Stomach (tissue), 9 donors: ENCODE data around the gene TMEM52. TPM values are rescaled to one million over a fixed set of nuclear protein-coding genes. Genes with fewer than 3 reads are reported as not detected.

ENCODE experiments used
- DNase-seq, 2 donors: peaks; one replicate each; pipeline versions ENCODE4 v3.0.0 to v3.0.0-alpha.2; 2013 to 2019
- H3K27ac ChIP-seq, 5 donors: fragments of 200-600 bp in 4 of 5; sonication (generic) in 4 of 5; one replicate each; pipeline ENCODE4 v1.5.1; 2013 to 2019; ENCODE audit warnings: mild to moderate bottlenecking in 1 of 5, moderate library complexity in 1 of 5
- H3K27me3 ChIP-seq, 3 donors: fragments of 200-600 bp; sonication (generic); one replicate each; pipeline ENCODE4 v1.5.1; 2017 to 2019; ENCODE audit warnings: mixed run types in 1 of 3
- H3K36me3 ChIP-seq, 4 donors: fragments of 200-600 bp; sonication (generic); 1 replicate in 3 of 4; 2 replicates in 1 of 4; pipeline ENCODE4 v1.5.1; 2016 to 2019
- H3K4me1 ChIP-seq, 4 donors: fragments of 200-600 bp; sonication (generic); one replicate each; pipeline ENCODE4 v1.5.1; 2016 to 2019
- H3K4me3 ChIP-seq, 4 donors: fragments of 200-600 bp; sonication (generic) in 3 of 4; one replicate each; pipeline ENCODE4 v1.5.1; 2016 to 2019; ENCODE audit warnings: mild to moderate bottlenecking in 1 of 4
- H3K9me3 ChIP-seq, 4 donors: fragments of 200-600 bp; sonication (generic); one replicate each; pipeline ENCODE4 v1.5.1; 2016 to 2019
- EP300 ChIP-seq: sonication (generic); formaldehyde crosslinking; IDR thresholded peaks from one replicate; pipeline ENCODE4 v1.6.1; 2017; ENCODE audit warnings: antibody characterized with exemption
- POLR2A ChIP-seq, 4 donors: fragments of 450-650 bp; IDR thresholded peaks; one replicate each; pipeline ENCODE4 v1.6.1; 2016; ENCODE audit warnings: antibody characterized with exemption in 4 of 4, control low read depth in 2 of 4, mild to moderate bottlenecking in 1 of 4, moderate library complexity in 1 of 4
- POLR2AphosphoS5 ChIP-seq, 3 donors: sonication (generic); formaldehyde crosslinking; IDR thresholded peaks; one replicate each; pipeline ENCODE4 v1.6.1; 2016; ENCODE audit warnings: antibody characterized with exemption in 3 of 3
- WGBS, 5 donors: extraction: QIAGEN DNeasy Blood & Tissue Kit in 3 of 5; methylation state at CpG; one replicate each; pipeline versions ENCODE4 v1.1.5 to v1.1.7; 2013 to 2018; 5-methylcytosine and 5-hydroxymethylcytosine counted together
- intact Hi-C: fragments of 100-400 bp; cut with DNase I; formaldehyde crosslinking; loops from one replicate; pipeline ENCODE4 v1.15.1; 2023; ENCODE audit warnings: low total_unique reads
- polyA plus RNA-seq, 3 donors: library from polyadenylated mRNA; stranded (reverse); fragments of 200-250 nt; gene quantifications; one replicate each; pipeline ENCODE4 v1.2.3, GENCODE V29; 2013
- total RNA-seq, 5 donors: library from RNA; depleted of rRNA; stranded (reverse); fragments of >200 nt; gene quantifications; one replicate each; pipeline versions ENCODE4 v1.1.0 to v1.2.3, GENCODE V29; 2014 to 2016
- TF ChIP-seq, protein P1 (sequence below), 7 experiments: fragments of 450-650 bp in 4 of 7; fragments of 200-600 bp in 3 of 7; sonication (generic) in 3 of 7; IDR thresholded peaks; one replicate each; pipeline ENCODE4 v1.5.1; 2016 to 2019; ENCODE audit warnings: antibody characterized with exemption in 7 of 7, control low read depth in 2 of 7, mild to moderate bottlenecking in 1 of 7
- donor health status: healthy with polysubstance abuse.
- donor health status: Bipolar disorder and iron deficiency.
- donor health status: healthy.

The TMEM52 gene
- total and polyA plus RNA-seq, 8 donors: 5.0 to 10.4 (median 8.0) TPM; not detected in 4

DNA sequence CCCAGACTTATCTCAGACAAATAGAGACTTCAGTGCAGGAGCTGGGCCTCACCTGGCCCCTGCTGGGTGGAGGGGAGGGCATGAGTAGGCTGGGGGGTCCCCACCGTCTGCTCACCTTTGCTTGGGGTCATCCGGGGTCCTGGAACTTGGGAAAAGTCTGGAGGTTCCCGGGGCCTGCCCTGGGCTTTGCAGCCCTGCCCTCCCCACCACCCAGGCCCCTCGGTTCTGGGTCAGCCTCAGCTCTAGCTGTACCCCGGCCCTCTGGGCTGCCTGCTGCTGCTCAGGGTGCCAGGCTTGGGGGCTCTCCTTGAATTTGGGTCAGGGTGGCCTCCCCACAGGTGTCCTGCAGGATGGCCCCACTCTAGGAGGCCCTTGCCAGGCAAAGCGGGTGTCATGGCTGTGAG lies 2.4 kb upstream of the TMEM52 start:
- no peak overlapping the region for H3K4me3 ChIP-seq
- no peak for DNase-seq
- WGBS, 5 donors: 74 to 88% (median 78%) methylated on average over 3 to 6 of the region's 6 CpGs; no CpG with 5 or more reads in 1 of the 5 donors
- no peak overlapping the region for H3K27ac ChIP-seq
- TF ChIP-seq EP300 (no peak), POLR2AphosphoS5 (IDR thresholded peaks at IDR 0.05) (no peak), POLR2A (IDR thresholded peaks at IDR 0.05) (no peak)
- TF ChIP-seq, protein P1, sequence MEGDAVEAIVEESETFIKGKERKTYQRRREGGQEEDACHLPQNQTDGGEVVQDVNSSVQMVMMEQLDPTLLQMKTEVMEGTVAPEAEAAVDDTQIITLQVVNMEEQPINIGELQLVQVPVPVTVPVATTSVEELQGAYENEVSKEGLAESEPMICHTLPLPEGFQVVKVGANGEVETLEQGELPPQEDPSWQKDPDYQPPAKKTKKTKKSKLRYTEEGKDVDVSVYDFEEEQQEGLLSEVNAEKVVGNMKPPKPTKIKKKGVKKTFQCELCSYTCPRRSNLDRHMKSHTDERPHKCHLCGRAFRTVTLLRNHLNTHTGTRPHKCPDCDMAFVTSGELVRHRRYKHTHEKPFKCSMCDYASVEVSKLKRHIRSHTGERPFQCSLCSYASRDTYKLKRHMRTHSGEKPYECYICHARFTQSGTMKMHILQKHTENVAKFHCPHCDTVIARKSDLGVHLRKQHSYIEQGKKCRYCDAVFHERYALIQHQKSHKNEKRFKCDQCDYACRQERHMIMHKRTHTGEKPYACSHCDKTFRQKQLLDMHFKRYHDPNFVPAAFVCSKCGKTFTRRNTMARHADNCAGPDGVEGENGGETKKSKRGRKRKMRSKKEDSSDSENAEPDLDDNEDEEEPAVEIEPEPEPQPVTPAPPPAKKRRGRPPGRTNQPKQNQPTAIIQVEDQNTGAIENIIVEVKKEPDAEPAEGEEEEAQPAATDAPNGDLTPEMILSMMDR (IDR thresholded peaks at IDR 0.05): no peak
- no peaks in the 10 kb centered on the region for H3K9me3 ChIP-seq
- no peaks in the 10 kb centered on the region for H3K36me3 ChIP-seq
- peaks cover 10 to 22% (median 20%) of the 10 kb centered on the region in 4 donors for H3K4me1 ChIP-seq
- H3K27me3 ChIP-seq: peaks cover 0 to 4% (median 0%) of the 10 kb centered on the region in 3 donors
- intact Hi-C loops: no loop called here

DNA sequence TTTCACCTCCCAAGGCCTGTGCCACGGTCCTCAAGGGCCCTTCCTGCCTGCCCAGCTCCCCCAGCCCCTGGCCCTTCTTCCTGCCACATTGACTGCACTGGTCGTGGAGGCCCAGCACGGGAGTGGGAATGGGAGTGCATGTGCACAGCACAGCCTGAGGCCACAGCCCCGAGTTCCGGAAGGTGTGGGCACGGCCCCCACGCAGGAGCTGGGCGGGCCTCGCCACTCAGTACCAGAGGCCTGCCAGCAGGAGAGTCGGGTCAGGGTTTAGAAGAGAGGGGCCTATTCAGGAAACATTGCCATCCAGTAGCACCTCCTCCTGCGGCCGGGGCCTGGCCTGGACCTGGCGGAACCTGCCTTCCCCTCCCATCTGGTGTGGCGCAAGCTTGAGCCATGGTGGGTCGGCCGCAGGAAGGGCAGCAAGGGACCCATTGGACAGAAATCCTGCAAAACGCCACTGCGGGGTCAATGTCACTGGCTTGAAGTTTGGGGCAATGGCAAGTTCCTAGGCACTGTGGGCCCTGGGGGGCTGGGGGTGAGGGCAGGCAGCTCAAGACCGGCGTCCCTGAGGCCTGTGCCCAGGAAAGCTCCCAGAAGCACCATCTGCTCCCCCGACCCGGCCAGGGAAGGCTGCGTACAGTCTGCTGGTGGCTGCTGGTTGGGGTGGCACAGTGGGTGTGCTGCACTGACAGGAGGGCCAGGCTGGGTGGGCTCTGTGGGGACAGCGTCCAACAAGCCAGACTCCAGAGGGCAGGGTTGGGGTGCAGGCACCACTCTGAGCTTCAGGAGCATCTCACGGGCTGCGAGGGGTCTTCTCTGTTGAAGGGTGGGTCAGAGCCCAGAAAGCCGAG lies 1.8 kb upstream of the TMEM52 start:
- H3K4me1 ChIP-seq: peaks cover 15 to 28% (median 25%) of the 10 kb centered on the region in 4 donors
- no peaks in the 10 kb centered on the region for H3K9me3 ChIP-seq
- WGBS, 5 donors: 75 to 89% (median 85%) methylated on average over 7 to 27 of the region's 27 CpGs
- TF ChIP-seq POLR2A (IDR thresholded peaks at IDR 0.05) (no peak), POLR2AphosphoS5 (IDR thresholded peaks at IDR 0.05) (no peak), EP300 (no peak)
- TF ChIP-seq, protein P1 (IDR thresholded peaks at IDR 0.05): no peak
- intact Hi-C loops: no loop called here
- H3K27ac ChIP-seq: peak overlapping the region in 2 of 5 donors; percentile 71 to 77
- peaks cover 0 to 4% (median 0%) of the 10 kb centered on the region in 3 donors for H3K27me3 ChIP-seq
- no peak overlapping the region for H3K4me3 ChIP-seq
- H3K36me3 ChIP-seq: no peaks in the 10 kb centered on the region
- peak in 1 of 2 donors; percentile 34 for DNase-seq

DNA sequence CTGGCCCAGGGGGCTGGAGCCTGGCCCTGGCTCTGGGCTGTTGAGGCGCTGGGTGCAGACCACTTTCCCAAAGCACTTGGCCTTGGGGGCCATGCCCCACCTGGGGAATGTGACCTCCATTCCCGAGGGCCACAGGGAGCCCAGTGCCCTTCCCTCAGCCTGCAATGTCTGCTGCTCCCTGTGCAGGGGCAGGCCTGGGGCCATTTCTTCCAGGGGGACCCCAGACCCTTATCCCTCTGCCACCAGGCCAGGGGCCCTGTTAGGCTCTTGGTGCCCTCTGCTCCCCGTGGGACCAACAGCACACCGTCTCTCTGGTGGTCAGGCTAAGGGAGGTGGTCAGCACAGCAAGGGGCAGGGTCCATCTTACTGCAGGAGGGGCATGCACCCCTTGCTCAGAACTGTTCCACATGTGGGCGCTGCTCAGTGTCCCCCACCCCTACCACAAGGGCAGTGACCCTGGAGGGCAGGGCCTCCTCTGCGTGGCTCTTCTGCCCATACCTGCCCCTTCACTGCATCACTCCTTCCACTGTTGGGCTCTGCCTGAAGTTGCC lies 1.1 kb upstream of the TMEM52 start:
- WGBS, 5 donors: 76 to 86% (median 83%) methylated on average over 2 to 6 of the region's 6 CpGs
- Histone ChIP-seq H3K27ac (peak overlapping the region; percentile 67 to 84 (median 74)), H3K36me3 (no peaks in the 10 kb centered on the region), H3K4me3 (peak overlapping the region in 2 of 4 donors; percentile 54 to 58), H3K27me3 (peaks cover 0 to 4% (median 0%) of the 10 kb centered on the region in 3 donors), H3K9me3 (no peaks in the 10 kb centered on the region), H3K4me1 (peaks cover 18 to 35% (median 30%) of the 10 kb centered on the region in 4 donors)
- TF ChIP-seq POLR2AphosphoS5 (IDR thresholded peaks at IDR 0.05): no peak
- TF ChIP-seq POLR2A (IDR thresholded peaks at IDR 0.05): no peak
- TF ChIP-seq, protein P1 (IDR thresholded peaks at IDR 0.05): no peak
- no peak for TF ChIP-seq EP300
- peak in 1 of 2 donors; percentile 28 for DNase-seq
- intact Hi-C loops: no loop called here

DNA sequence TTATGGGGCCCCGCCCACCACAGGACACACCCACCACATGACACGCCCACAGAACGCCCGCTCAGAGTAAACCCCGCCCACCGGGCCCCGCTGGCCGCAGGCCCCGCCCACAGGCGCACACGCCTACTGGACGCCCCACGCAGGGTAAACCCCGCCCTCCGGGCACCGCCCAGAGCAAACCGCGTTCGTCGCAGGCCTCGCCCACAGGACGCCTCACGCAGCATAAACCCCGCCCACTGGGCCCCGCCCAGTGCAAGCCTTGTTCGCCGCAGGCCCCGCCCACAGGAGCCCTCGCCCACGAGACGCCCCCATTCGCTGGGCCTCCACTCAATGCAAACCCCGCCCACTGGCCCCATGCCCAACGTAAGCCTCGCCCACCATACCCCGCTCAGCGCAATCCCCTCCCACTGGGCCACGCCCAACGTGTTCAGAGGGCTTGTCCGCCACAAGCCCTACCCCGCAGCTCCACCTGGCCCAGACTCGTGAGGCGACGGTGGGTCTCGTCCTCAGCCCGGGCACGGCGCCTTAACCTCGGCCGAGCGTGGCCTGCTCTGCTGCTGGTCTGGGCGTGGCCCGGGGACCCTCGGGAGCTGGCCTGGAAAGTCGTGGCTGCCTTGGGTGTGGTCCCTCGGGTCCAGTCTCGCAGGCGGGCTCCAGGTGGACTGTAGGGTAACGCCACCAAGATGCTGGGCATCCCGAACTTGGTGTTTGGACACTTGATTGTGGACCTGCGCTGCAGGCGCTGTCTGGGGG lies 401 bp upstream of the TMEM52 start:
- peaks cover 18 to 35% (median 31%) of the 10 kb centered on the region in 4 donors for H3K4me1 ChIP-seq
- H3K4me3 ChIP-seq: peak overlapping the region; percentile 54 to 68 (median 58)
- no peaks in the 10 kb centered on the region for H3K36me3 ChIP-seq
- H3K27me3 ChIP-seq: peaks cover 0 to 4% (median 0%) of the 10 kb centered on the region in 3 donors
- 2 to 14% (median 7%) methylated on average over 23 to 62 of the region's 62 CpGs for WGBS, 5 donors
- peak overlapping the region; percentile 71 to 84 (median 74) for H3K27ac ChIP-seq
- TF ChIP-seq EP300 (no peak), POLR2AphosphoS5 (IDR thresholded peaks at IDR 0.05) (peak in 2 of 3 donors; percentile 37 to 75), POLR2A (IDR thresholded peaks at IDR 0.05) (no peak)
- TF ChIP-seq, protein P1 (IDR thresholded peaks at IDR 0.05): no peak
- H3K9me3 ChIP-seq: no peaks in the 10 kb centered on the region
- intact Hi-C loops: no loop called here
- DNase-seq: peak; percentile 99 to 100
